Subcutaneous adipose tissue (tissue), 4 donors: Measurements from ENCODE around the gene KRT3. TPM values are rescaled to one million over a fixed set of nuclear protein-coding genes. Genes with fewer than 3 reads are reported as not detected.

Source experiments
- CTCF ChIP-seq: fragments of 450-650 bp; IDR thresholded peaks from one replicate; pipeline ENCODE4 v1.5.1; 2016; ENCODE audit warnings: low read depth, mild to moderate bottlenecking, control low read depth, antibody characterized with exemption, moderate library complexity
- total RNA-seq, 4 donors: library from RNA; depleted of rRNA; stranded (reverse); fragments of >200 nt; gene quantifications; one replicate each; pipeline ENCODE4 v1.1.0, GENCODE V29; 2016

Gene KRT3
- total RNA-seq, 4 donors from 2014 or later: not detected

DNA sequence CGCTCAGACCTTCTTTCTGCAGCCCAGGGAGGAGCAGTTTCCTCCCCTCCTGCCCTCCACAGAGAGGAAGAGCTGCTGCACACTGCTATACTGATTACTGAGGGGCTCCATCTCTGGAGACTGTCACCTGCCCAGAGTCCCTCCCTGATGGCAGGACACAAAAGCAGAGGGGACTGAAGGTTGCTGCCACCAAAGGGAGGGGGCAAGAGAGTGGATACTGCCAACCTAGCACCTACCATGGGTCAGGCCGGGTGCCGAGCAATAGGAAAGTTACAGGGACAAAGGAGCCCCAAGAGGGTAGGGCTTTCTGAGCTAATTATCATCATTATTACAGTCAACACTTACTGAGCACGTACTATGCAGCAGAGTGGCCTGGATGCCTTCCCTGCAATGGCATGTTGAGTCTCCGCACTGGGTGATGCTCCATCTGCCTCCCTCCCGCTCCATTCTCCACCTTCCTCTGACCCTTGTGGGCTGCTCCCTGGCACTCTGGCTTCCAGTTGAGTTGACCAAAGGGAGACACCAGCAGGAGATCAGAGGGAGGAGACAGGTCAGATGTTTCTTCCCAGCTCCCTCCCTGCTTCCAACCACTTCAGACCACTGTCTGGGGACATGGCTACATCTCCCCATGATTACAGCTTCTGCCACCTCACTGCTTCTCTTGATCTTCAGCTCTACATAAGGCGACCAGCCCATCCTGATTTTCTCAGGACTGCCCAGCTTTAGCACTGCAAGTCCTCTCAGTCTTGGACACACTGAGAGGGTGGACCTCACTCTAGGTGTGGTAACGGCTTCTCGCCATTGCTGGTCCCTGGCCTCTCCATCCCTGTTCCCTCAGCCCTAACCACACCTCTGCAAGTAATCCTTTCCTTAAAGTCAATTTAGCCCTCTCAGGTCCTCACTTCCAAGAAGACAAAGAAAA is 40.8 kb upstream of the KRT3 start:
- TF ChIP-seq CTCF: no peak

DNA sequence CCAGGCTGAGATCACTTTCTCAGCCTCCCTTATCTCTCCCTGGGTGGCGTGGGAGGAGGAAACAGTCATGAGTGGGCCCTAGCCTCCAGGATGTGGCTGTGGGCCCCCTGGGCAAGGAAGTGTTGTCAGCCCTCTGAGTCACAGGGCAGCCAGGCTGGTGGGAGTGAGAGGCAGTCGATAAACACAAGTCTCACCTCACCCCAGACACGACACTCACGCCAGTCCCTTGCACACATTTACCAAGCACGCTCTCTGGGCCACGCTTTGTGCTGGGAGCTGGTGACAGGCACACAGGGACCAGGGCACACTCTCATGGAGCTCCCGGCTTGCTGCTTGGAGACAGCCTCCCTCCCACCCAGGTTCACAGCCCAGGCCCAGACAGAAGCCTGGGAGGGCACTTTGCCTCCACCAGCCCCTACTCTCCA is 40.1 kb upstream of the KRT3 start:
- TF ChIP-seq CTCF: no peak

GRCh38 chr12:52835271-52836041 is 39.5 kb upstream of the KRT3 start:
- TF ChIP-seq CTCF: no peak

DNA sequence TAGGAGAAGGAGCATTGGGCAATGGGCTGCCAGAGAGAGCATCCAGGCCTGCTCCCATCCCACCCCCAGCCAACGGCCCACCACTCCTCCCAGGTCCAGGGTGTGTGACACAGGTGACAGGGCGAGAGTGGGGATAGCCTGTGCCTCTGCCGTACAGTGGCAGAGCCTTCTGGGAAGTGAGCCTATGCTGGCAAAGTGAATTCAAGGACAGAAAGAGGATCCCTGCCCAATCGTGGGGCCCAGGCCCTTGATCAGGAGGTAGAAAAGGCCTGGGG is 38.7 kb upstream of the KRT3 start:
- TF ChIP-seq CTCF: no peak

DNA sequence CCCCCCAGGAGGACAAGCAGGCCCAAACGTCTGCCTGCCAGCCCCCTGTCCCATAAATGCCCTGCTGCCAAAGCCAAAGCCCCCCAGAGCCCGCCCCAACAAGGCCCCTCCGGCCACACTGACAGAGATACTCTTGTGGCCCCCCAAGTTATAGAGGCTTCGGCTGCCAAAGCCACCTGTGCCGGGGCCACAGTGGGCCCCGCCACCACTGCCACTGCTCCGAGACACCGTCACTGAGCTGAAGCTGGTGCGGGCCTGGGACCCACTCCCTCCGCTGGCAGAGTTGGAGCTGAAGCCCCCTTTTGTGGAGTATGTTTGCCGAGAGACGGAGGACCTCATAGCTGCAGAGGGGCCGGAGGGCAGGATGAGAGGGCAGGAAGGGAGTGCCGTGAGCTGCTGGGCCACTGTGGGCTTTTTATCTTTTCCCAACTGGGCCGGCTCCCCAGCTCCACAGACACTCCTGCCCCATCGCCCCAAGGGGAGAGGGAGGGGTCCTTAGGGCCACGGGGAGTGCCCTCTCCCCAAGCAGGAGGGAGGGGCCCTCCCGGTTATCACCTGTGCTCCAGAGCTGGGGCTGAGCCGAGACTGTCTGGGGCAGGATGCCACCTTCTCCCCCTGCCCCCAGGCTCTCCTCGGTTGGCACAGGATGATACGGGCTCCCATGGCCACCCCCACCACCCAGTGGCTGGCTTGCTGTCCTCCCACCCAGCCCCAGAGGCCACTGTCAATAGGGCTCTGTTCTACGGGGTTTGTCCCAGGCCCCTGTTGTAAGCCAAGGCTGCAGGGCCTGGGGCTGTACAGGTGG is 38.2 kb upstream of the KRT3 start, which contains the start of gene KRT79:
Gene KRT79, minus strand, starts transcription at position 390 of the 805 bp plus-strand sequence. Its CDS starts 51 bp downstream, at position 339.
- no peak for TF ChIP-seq CTCF

- no peak for TF ChIP-seq CTCF
Measured at GRCh38 chr12:52832985-52833905, 37.3 kb upstream of the KRT3 start.
